GM04504 (cell line): ENCODE results near the gene ANKRD6.
"Not testable (repeated sequence)": the region's sequence is repeated elsewhere in the genome, so short reads cannot be mapped to it uniquely, and the experiment has no call there.

Experiments
- DNase-seq: peaks from one replicate; pipeline ENCODE4 v3.0.0-alpha.2; 2012; ENCODE audit warnings: low read depth

ANKRD6 gene

DNA sequence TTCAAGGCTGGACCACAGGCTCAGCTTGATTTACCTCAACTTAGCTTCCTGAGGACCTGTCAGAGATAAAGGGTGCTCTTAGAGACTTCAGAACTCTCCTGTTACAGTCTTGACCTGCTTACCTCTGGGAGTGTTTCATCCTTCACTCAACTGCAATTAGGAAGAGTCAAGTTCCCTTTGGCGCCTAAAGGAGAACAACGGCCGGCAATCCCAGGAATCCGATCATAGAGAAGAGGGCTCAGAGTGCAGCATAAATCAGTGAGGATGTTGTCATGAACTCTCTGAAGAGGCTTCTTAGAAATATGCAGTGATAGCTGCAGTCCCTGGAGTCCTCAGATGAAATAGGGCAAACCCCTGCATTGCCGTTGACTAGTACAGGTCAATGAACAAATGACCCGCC, 169.2 kb downstream of the ANKRD6 start:
- no peak for DNase-seq

DNA sequence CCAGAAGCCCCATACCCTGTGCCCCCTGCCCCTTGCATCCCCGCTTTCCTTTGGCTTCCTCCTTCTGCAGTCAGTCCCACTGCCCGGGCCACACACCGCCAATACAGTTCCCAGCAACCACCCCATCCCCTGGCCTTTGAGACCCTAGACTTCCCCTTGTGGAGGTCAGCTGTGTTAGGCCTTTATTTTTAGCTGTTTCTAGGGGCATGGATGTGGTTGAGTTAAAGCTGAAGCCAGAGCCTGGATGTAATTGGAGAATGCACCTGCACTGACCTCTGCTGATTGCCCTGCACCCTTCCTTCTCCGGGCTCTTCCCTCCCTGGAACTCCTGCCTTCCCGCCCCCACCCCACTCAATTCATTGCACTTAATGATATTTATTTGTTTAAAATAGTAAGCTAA, 171.7 kb downstream of the ANKRD6 start:
- no peak for DNase-seq

DNA sequence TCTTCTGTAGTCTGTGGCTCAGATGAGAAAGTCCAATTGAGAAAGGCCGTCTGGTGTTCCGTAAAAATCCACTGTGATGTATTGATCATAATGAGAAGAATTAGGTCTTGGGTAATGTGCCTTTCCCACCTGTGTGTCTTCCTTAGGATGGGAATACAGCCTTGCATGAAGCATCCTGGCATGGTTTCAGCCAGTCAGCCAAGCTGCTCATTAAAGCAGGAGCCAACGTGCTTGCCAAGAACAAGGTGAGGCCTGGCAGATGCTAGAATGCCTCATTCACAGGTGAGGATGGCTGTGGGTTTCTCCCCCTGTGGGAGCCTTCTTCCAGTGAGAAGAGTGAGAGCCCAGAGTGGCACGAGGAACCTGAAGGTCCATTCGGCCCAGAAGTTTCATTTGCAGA, 172.9 kb downstream of the ANKRD6 start:
- no peak for DNase-seq

DNA sequence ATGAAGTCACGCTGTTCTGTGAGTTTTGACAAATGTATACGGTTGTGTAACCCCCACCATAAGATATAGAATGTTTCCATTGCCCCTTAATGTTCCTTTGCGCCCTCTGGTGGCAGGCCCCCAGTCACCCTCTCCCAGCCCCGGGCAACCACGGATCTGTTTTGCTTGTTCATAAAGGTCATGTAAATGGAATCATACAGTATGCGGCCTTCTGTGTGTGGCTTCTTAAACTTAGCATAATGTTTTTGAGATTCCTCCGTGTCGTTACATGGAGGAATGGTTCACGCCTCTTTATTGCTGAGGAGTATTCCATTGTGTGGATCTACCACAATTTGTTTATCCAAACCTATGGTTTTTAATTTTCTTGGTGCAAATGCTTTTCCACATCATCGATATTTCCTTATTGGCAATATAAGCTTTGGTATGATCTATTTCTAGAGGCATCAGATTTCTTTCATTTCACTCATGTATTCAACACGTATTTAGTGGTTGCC, 177.2 kb downstream of the ANKRD6 start:
- DNase-seq: peak; percentile 3

DNA sequence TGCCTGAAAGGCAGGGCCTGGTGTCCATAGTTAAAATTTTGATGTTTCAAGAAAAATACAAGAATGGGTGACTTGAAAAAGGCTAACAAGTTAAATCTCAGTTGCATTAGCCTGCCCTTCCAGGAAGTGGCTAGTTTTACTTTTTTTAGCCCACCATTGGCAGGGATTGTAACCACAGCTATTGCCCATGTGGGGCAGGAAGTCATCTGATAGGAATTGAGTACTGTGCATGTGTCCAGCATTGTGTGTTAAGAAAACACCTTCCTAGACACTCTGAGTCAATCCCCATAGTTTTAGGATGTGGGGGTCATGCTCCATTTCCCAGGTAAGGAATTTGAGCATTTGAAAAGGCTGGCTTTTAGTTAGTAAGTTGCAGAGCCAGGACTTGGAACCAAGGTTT, 178.7 kb downstream of the ANKRD6 start:
- no peak for DNase-seq

- no peak for DNase-seq
Observed at GRCh38 chr6:89612121-89612520, 179.2 kb downstream of the ANKRD6 start.

DNA sequence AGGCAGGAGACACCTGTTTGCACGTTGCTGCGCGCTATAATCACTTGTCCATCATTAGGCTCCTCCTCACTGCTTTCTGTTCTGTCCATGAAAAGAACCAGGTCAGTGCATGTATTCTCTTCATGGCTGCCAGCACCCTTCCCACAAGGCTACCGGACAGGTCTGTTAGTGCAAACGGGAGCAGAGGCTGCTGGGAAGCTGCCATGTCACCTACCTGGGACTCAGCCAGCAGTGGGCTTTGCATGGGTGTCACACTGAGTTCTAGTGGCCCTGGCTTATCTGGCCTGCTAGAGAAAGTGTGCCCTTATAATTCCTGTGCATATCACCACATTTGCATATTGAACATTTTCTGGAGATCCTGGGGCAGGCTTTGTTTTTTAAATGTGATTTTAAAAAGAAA, 180.8 kb downstream of the ANKRD6 start:
- no peak for DNase-seq

DNA sequence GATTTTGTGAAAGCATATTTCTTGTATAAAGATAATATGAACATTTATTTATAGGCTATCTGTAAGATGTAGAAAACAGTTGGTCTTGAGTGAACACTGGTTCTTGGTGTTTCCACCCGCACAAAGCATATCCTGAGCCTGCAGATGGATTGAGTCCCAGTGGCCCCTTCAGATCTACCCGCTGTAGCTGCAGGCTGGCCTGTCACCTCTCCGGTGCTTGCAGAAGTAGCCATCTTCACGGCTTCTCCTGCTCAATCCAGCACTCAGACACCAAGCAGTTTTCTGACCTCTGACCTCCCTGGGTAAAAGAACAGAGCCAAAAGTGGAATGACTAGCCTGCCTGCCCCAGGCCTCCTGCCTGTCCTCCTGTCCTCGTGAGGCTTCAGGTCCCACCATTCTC, 182.9 kb downstream of the ANKRD6 start:
- DNase-seq: no peak

GRCh38 chr6:89616531-89616930, 183.6 kb downstream of the ANKRD6 start:
- no peak for DNase-seq

- no peak for DNase-seq
Observed at GRCh38 chr6:89618026-89618425, 185.1 kb downstream of the ANKRD6 start.

DNA sequence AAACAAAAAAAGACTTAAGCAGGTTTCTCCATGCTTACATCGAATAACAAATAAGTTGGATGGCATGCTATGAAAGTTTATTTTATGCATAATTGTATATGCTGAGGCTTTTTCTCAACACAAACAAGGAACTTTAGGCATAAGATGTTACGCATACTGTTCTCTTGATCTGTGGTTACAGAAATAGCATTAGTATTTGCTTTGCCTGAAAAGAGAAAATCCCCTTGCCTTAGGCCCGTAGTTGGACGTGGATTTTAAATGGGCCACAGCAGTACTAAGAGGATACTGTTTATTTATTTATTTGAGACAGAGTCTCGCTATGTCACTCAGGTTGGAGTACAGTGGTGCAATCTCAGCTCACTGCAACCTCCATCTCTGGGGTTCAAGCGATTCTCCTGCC, 186.6 kb downstream of the ANKRD6 start:
- no peak for DNase-seq

DNA sequence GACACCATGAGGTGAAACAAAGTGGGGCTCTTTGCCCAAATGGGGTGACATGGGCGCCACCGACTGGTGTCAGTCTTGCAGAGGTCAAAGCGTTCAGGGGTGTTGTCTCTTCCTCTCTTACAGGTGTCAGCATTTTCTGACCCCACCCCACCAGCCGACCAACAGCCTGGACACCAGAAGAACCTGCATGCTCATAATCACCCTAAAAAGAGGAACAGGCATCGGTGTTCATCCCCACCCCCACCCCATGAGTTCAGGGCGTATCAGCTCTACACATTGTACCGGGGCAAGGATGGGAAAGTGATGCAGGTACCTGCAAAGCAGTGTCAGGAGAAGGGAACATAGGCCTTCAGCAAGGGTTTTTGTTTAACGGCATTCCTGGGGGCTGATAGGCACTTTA, 190.8 kb downstream of the ANKRD6 start:
- no peak for DNase-seq

DNA sequence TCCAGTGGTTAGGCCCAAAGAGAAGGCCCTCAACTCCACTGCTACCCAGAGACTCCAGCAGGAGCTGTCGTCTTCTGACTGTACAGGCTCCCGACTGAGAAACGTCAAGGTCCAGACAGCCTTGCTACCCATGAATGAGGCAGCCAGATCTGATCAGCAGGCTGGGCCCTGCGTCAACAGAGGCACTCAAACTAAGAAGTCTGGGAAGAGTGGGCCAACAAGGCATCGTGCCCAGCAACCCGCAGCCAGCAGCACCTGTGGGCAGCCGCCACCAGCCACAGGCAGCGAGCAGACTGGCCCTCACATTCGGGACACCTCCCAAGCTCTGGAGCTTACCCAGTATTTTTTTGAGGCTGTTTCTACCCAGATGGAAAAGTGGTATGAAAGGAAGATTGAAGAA, 197.5 kb downstream of the ANKRD6 start:
- DNase-seq: no peak

GRCh38 chr6:89636412-89636811, 203.5 kb downstream of the ANKRD6 start:
- DNase-seq: not testable (repeated sequence)

DNA sequence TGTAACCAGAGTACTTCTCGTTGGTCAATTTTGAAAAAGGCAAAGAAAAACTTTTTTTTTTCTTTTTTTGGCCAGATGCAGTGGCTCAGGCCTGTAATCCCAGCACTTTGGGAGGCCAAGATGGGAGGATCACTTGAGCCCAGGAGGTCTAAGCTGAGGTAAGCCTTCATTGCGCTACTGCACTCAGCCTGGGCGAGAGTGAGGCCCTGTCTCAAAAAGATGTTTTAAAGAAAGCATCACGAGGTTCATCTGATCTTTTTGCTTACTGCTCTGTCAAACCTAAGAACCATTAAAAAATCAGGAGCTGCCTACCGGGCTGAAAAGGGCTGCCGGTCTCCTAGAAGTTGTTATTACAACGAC, 205.0 kb downstream of the ANKRD6 start:
- no peak for DNase-seq

DNA sequence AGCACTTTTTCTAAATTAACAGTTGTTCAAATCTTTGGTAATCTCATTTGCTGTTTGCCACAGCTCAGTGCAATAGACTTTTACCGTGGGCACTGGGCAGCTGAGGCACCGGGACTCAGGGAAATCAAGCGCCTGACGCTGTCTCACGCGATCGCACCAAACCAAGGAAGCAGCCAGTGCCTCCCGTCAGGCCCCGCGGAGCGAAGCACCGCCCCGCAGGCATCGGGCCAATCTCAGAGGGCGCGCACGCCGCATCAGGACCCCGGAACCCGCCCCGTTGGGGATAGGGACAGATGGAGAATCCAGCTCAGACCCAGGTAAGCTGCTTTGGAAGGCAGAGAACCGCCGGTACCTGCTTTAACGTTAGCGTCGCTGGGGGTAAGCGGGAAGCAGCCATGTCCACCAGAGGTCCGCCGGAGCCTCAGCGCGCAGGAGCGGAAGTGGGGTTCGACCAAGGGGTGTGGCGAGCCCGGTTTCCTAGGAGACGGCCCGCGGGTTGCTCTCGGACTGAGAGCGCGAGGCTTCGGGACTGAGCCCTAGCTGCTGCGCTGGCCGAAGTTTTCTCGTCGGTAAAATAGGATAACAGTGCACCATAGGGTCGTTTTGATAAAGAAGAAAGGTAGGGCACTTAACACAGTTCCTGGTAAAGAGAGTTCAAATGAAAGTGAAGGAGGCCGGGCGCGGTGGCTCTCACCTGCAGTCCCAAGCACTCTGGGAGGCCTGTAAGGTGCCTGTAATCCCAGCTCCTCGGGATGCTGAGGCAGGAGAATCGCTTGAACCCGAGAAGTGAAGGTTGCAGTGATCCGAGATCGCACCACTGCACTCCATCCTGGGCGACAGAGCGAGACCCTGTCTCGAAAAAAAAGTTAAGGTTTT, 205.6 kb downstream of the ANKRD6 start, which contains the start of gene LYRM2:
Gene LYRM2, minus strand, starts transcription at position 428 of the 876 bp plus-strand sequence. Its CDS starts 31 bp downstream, at position 397.
- DNase-seq: peak; percentile 86

DNA sequence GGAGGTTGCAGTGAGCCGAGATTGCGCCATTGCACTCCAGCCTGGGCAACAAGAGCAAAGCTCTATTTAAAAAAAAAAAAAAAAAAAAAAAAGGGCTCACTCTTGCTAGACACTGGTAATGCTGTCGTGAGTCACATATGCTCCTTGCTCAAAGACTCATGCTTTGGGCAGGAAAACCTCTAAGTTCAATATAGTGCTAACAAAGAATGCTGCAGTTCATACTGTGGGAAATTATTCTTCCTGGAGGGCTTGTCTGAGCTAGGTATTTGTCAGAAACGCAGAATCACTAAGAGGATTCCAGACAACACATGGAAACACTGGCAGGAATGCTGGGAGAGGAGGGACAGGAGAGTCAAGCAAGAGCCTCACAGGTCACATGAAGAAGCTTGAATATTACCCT, 207.9 kb downstream of the ANKRD6 start:
- DNase-seq: no peak

DNA sequence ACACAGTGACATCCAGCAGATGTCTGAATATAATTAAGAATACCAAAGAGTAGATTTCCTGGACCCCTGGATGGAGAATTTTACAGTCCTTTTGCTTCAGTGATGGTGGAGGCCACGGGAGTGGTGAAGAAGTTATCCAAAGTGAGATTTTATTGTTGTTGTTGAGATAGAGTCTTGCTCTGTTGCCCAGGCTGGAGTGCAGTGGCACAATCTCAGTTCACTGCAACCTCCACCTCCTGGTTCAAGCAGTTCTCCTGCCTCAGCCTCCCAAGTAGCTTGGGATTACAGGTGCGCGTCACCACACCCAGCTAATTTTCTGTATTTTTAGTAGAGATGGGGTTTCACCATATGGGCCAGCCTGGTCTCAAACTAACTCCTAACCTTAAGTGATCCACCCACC, 208.6 kb downstream of the ANKRD6 start:
- DNase-seq: not testable (repeated sequence)

GRCh38 chr6:89642956-89643355, 210.0 kb downstream of the ANKRD6 start:
- no peak for DNase-seq

- DNase-seq: no peak
Observed at GRCh38 chr6:89643406-89643805, 210.5 kb downstream of the ANKRD6 start.

- no peak for DNase-seq
Observed at GRCh38 chr6:89644864-89645263, 211.9 kb downstream of the ANKRD6 start.

DNA sequence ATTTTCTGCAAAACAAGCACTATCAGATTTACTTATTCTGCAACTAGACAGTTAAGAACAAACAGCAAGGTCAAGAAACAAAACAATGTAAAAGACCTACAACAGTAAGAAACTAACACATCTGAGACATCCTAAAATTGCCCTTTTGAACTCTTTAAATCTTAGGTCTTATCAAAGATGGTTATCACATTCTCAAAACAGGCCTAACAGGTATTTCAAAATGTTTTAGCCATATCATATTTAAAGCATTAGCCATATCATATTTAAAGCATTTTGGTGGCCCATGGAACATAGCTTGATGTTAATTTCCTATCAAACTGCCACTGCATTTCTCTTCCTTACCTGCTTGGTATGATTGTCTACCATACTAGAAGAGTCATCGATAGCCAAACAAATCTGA, 216.7 kb downstream of the ANKRD6 start:
- no peak for DNase-seq

GRCh38 chr6:89650579-89650978, 217.6 kb downstream of the ANKRD6 start:
- DNase-seq: no peak

GRCh38 chr6:89655122-89655521, 222.2 kb downstream of the ANKRD6 start:
- no peak for DNase-seq
